SHP77 (cell line): ENCODE data around the gene KLRF1.
A peak's percentile ranks its signal among the peaks of the same experiment; 100 is the strongest.

Experiments used
- DNase-seq, 2 experiments: peaks; one replicate each; lab custom pipeline; 2025; lab: John Stamatoyannopoulos, UW

Gene KLRF1

GRCh38 chr12:9809338-9809737, 17.9 kb upstream of the KLRF1 start:
- DNase-seq, result no peak

- DNase-seq, result no peak
Measured at GRCh38 chr12:9809866-9810265, 17.4 kb upstream of the KLRF1 start.

- DNase-seq, result no peak
Measured at GRCh38 chr12:9810671-9811070, 16.6 kb upstream of the KLRF1 start.

- DNase-seq, result no peak
Measured at GRCh38 chr12:9811621-9812020, 15.7 kb upstream of the KLRF1 start.

- peak; percentile 2 to 8 for DNase-seq
Measured at GRCh38 chr12:9813821-9814798, 13.2 kb upstream of the KLRF1 start.

GRCh38 chr12:9820281-9820930, 6.9 kb upstream of the KLRF1 start:
- DNase-seq, result no peak

GRCh38 chr12:9829483-9829882, 2.2 kb downstream of the KLRF1 start:
- no peak for DNase-seq

- DNase-seq, result no peak
Measured at GRCh38 chr12:9829982-9830381, 2.7 kb downstream of the KLRF1 start.

- no peak for DNase-seq
Measured at GRCh38 chr12:9831720-9832119, 4.4 kb downstream of the KLRF1 start.

GRCh38 chr12:9843407-9843806, 16.1 kb downstream of the KLRF1 start:
- DNase-seq, result no peak

- no peak for DNase-seq
Measured at GRCh38 chr12:9848899-9849298, 21.6 kb downstream of the KLRF1 start.

GRCh38 chr12:9851050-9851449, 23.8 kb downstream of the KLRF1 start:
- no peak for DNase-seq

GRCh38 chr12:9851927-9852326, 24.6 kb downstream of the KLRF1 start:
- no peak for DNase-seq

GRCh38 chr12:9856151-9856550, 28.9 kb downstream of the KLRF1 start:
- no peak for DNase-seq

GRCh38 chr12:9856894-9857293, 29.6 kb downstream of the KLRF1 start:
- DNase-seq, result no peak

- DNase-seq, result no peak
Measured at GRCh38 chr12:9858135-9858534, 30.9 kb downstream of the KLRF1 start.

- no peak for DNase-seq
Measured at GRCh38 chr12:9864913-9865675, 37.8 kb downstream of the KLRF1 start.

GRCh38 chr12:9866860-9867269, 39.6 kb downstream of the KLRF1 start:
- no peak for DNase-seq

GRCh38 chr12:9867531-9867930, 40.2 kb downstream of the KLRF1 start:
- no peak for DNase-seq

- DNase-seq, result no peak
Measured at GRCh38 chr12:9868311-9868801, 41.1 kb downstream of the KLRF1 start.

- DNase-seq, result no peak
Measured at GRCh38 chr12:9868951-9869306, 41.6 kb downstream of the KLRF1 start.
